IMR-90 (cell line): ENCODE measurements around the gene ROBO4. TPM values are rescaled to one million over a fixed set of nuclear protein-coding genes. Genes with fewer than 3 reads are reported as not detected.

Experiments used
- ATAC-seq: fragments of 200-7000 bp; cut with Tn5 transposase; 2 replicates; pipeline ENCODE4 v1.9.1; 2020; ENCODE audit warnings: low read depth, mild to moderate bottlenecking, moderate library complexity
- BruUV-seq: library from RNA; stranded (reverse); fragments of 400-500 nt; replicated peaks from 2 replicates; lab custom pipeline; 2021; lab: Mats Ljungman, UMichigan
- CTCF ChIA-PET: fragments of 300-600 bp; formaldehyde crosslinking; extraction: SDS; loops from one replicate; lab custom pipeline; 2021; ENCODE audit warnings: antibody characterized with exemption; lab: Yijun Ruan, JAX
- POLR2A ChIA-PET: fragments of 300-600 bp; sonication (Branson Sonifier 250); formaldehyde crosslinking; loops from one replicate; lab custom pipeline; 2022; ENCODE audit warnings: antibody characterized with exemption; ENCODE audit not compliant: unreplicated experiment; lab: Charles Lee
- DNase-seq: peaks from one replicate; pipeline ENCODE4 v3.0.0; 2013
- H2AFZ ChIP-seq: replicated peaks from 2 replicates; pipeline ENCODE3; 2013; ENCODE audit warnings: low read length, mild to moderate bottlenecking; ENCODE audit not compliant: poor library complexity
- H2AK5ac ChIP-seq: 2 replicates; pipeline ENCODE4 v1.6.1; 2013; ENCODE audit warnings: low read depth, low read length, inconsistent platforms
- H2AK9ac ChIP-seq: replicated peaks from 2 replicates; pipeline ENCODE3; 2013; ENCODE audit warnings: mild to moderate bottlenecking, low read depth, low read length, moderate library complexity; ENCODE audit not compliant: poor library complexity
- H2BK120ac ChIP-seq: 2 replicates; pipeline ENCODE4 v1.6.1; 2013; ENCODE audit warnings: low read depth, low read length, inconsistent platforms
- H2BK15ac ChIP-seq: 3 replicates; pipeline ENCODE4 v1.6.1; 2013; ENCODE audit warnings: low read depth, low read length, inconsistent platforms
- H2BK20ac ChIP-seq: 2 replicates; pipeline ENCODE4 v1.6.1; 2013; ENCODE audit warnings: low read depth, mild to moderate bottlenecking, inconsistent platforms, low read length, moderate library complexity
- H2BK5ac ChIP-seq: 2 replicates; pipeline ENCODE4 v1.6.1; 2013; ENCODE audit warnings: mild to moderate bottlenecking, low read depth, low read length, inconsistent platforms; ENCODE audit not compliant: poor library complexity, severe bottlenecking
- H3K14ac ChIP-seq: replicated peaks from 2 replicates; pipeline ENCODE4 v1.6.1; 2013; ENCODE audit warnings: low read depth, low read length, inconsistent platforms
- H3K18ac ChIP-seq: 2 replicates; pipeline ENCODE4 v1.6.1; 2013; ENCODE audit warnings: low read depth, low read length, control low read depth
- H3K23ac ChIP-seq: 2 replicates; pipeline ENCODE4 v1.6.1; 2013; ENCODE audit warnings: low read depth, low read length, inconsistent platforms
- H3K27ac ChIP-seq: 2 replicates; pipeline ENCODE4 v1.5.1; 2013; ENCODE audit warnings: mild to moderate bottlenecking, control low read depth, low read length; ENCODE audit not compliant: insufficient read depth
- H3K27me3 ChIP-seq: 2 replicates; pipeline ENCODE4 v1.6.1; 2013; ENCODE audit warnings: low read length; ENCODE audit not compliant: control insufficient read depth, insufficient read depth
- H3K36me3 ChIP-seq: 2 replicates; pipeline ENCODE4 v1.6.1; 2013; ENCODE audit warnings: low read length, mixed read lengths; ENCODE audit not compliant: control insufficient read depth, insufficient read depth
- H3K4ac ChIP-seq: 2 replicates; pipeline ENCODE4 v1.6.1; 2013; ENCODE audit warnings: low read depth, low read length, inconsistent platforms
- H3K4me1 ChIP-seq: 2 replicates; pipeline ENCODE4 v1.6.1; 2013; ENCODE audit warnings: low read length, mixed read lengths; ENCODE audit not compliant: control insufficient read depth, insufficient read depth
- H3K4me2 ChIP-seq: 2 replicates; pipeline ENCODE4 v1.6.1; 2013; ENCODE audit warnings: low read depth, mild to moderate bottlenecking, control low read depth, low read length, moderate library complexity
- H3K4me3 ChIP-seq: 2 replicates; pipeline ENCODE4 v1.5.1; 2013; ENCODE audit warnings: low read depth, mild to moderate bottlenecking, control low read depth, low read length, moderate library complexity; ENCODE audit not compliant: insufficient read depth
- H3K56ac ChIP-seq: 2 replicates; pipeline ENCODE4 v1.6.1; 2013; ENCODE audit warnings: low read length, inconsistent platforms; ENCODE audit not compliant: insufficient read depth; ENCODE audit errors: extremely low read depth
- H3K79me1 ChIP-seq, 2 experiments: 2 replicates each; pipeline ENCODE4 v1.6.1; 2013; ENCODE audit warnings: low read length in 2 of 2, inconsistent platforms in 1 of 2, low read depth in 1 of 2
- H3K9ac ChIP-seq: 2 replicates; pipeline ENCODE4 v1.6.1; 2013; ENCODE audit warnings: low read depth, low read length, control low read depth
- H3K9me1 ChIP-seq: 2 replicates; pipeline ENCODE4 v1.6.1; 2013; ENCODE audit warnings: low read length, inconsistent platforms; ENCODE audit not compliant: insufficient read depth
- H3K9me3 ChIP-seq: 2 replicates; pipeline ENCODE4 v1.6.1; 2013; ENCODE audit warnings: low read length; ENCODE audit not compliant: control insufficient read depth, insufficient read depth
- H4K20me1 ChIP-seq: 2 replicates; pipeline ENCODE4 v1.6.1; 2013; ENCODE audit warnings: low read length, inconsistent platforms; ENCODE audit not compliant: insufficient read depth
- H4K5ac ChIP-seq: 2 replicates; pipeline ENCODE4 v1.6.1; 2013; ENCODE audit warnings: mild to moderate bottlenecking, low read depth, low read length, control low read depth
- H4K8ac ChIP-seq, 2 experiments: 2 replicates each; pipeline ENCODE4 v1.6.1; 2013; ENCODE audit warnings: low read depth in 2 of 2, low read length in 2 of 2, control low read depth in 1 of 2, inconsistent platforms in 1 of 2
- H4K91ac ChIP-seq: 2 replicates; pipeline ENCODE4 v1.6.1; 2013; ENCODE audit warnings: low read depth, low read length, inconsistent platforms; ENCODE audit not compliant: insufficient read depth
- CEBPB ChIP-seq: IDR thresholded peaks from 2 replicates; pipeline ENCODE4 v1.6.1; 2012; ENCODE audit warnings: low read depth, low read length, improper control_type of control experiment
- MAFK ChIP-seq: IDR thresholded peaks from 2 replicates; pipeline ENCODE4 v1.6.1; 2012; ENCODE audit warnings: low read depth, low read length, improper control_type of control experiment
- POLR2A ChIP-seq: IDR thresholded peaks from 2 replicates; pipeline ENCODE4 v1.6.1; 2012; ENCODE audit warnings: mild to moderate bottlenecking, low read depth, low read length
- RAD21 ChIP-seq: IDR thresholded peaks from 2 replicates; pipeline ENCODE4 v1.6.1; 2012; ENCODE audit warnings: low read length, improper control_type of control experiment
- WGBS, 2 experiments: methylation state at CpG; one replicate each; pipeline versions ENCODE4 v1.1.5 to v1.1.7; 2013; ENCODE audit warnings: missing lambda C conversion rate in 2 of 2; ENCODE audit not compliant: insufficient read length in 1 of 2; ENCODE audit errors: extremely low coverage in 2 of 2; 5-methylcytosine and 5-hydroxymethylcytosine counted together
- dilution Hi-C: fragments of 300-500 bp; cut with HindIII; formaldehyde crosslinking; loops from one replicate; pipeline ENCODE4 v1.14.3; 2018; ENCODE audit warnings: low sequenced_read_pairs; ENCODE audit not compliant: unreplicated experiment
- in situ Hi-C: fragments of 300-500 bp; cut with MboI; formaldehyde crosslinking; loops from 3 replicates; pipeline ENCODE4 v1.14.3; 2019; ENCODE audit warnings: low sequenced_read_pairs, inconsistent platforms, mixed read lengths
- intact Hi-C: fragments of 100-400 bp; cut with micrococcal nuclease; formaldehyde crosslinking; loops from 2 replicates; pipeline ENCODE4 v1.10.0; 2022
- polyA plus RNA-seq, 3 experiments: library from polyadenylated mRNA; depleted of rRNA; stranded (reverse); fragments of >200 nt; gene quantifications; 2 replicates each; pipeline ENCODE4 v1.2.3, GENCODE V29; 2012; ENCODE audit warnings: low replicate concordance in 1 of 3
- total RNA-seq: library from RNA; depleted of rRNA; stranded (reverse); fragments of >200 nt; gene quantifications from 2 replicates; pipeline ENCODE4 v1.2.3, GENCODE V29; 2012
- TF ChIP-seq, protein P1 (sequence below): fragments of 150-350 bp; IDR thresholded peaks from 2 replicates; pipeline ENCODE4 v1.6.1; 2017; ENCODE audit warnings: mild to moderate bottlenecking, antibody characterized with exemption, low read length, low read depth

ROBO4 gene
- total and polyA plus RNA-seq, 2 of the 4 experiments (the other 2 are of a cell fraction), result 0.72 to 0.82 TPM

DNA sequence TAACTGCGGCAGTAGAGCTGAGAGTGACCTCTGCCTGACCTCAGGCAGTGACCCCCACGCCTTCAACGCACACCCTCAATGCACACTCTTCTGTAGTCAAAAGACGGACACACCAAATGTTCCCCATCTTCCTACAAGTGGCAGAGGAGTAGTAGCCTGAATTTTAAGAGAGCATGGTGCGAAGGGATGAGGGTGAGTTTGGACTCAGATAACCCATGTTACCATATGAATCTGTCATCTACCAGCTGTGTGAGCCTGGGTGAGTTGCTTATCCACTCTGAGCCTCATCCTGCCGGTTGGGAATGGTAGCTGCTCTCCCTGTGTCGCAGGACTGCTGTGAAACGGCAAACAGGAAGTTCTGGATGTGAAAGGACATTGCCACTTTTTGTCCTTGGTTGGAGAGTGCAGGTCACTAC is 53.0 kb downstream of the ROBO4 start:
- in situ Hi-C loops, result no loop called here

More for the DNA sequence above, 53.0 kb downstream of the ROBO4 start:
- CTCF ChIA-PET, result interaction anchor here (0.6 to 0.7 kb wide), 2 partner anchors 8 to 22 kb away, joined by 3 read pairs; no protein-coding TSS in a partner anchor
- DNase-seq, result no peak
- Histone ChIP-seq H3K36me3 (no peaks in the 10 kb centered on the region), H2AK9ac (no peak overlapping the region), H4K5ac (no peak overlapping the region), H2BK5ac (no peak overlapping the region), H3K9me1 (no peaks in the 10 kb centered on the region; the same call in 1 of the 2 replicates), H2BK15ac (no peak overlapping the region), H3K27me3 (peaks cover 87% of the 10 kb centered on the region), H3K4me2 (no peak overlapping the region), H2AFZ (peak overlapping the region; percentile 4), H2BK20ac (no peak overlapping the region), H3K27ac (no peak overlapping the region), H3K4me1 (no peaks in the 10 kb centered on the region; the same call in 1 of the 2 replicates), H3K9ac (no peak overlapping the region), H3K4ac (no peak overlapping the region), H3K79me1 (no peaks in the 10 kb centered on the region), H4K91ac (no peak overlapping the region), H3K14ac (no peak overlapping the region), H4K8ac (no peak overlapping the region), H3K56ac (no peak overlapping the region), H4K20me1 (no peaks in the 10 kb centered on the region), H3K4me3 (no peak overlapping the region), H3K9me3 (peaks cover 3% of the 10 kb centered on the region), H2BK120ac (no peak overlapping the region), H2AK5ac (no peak overlapping the region), H3K23ac (no peak overlapping the region), H3K18ac (no peak overlapping the region)
- 20% methylated on average over 1 of the region's 8 CpGs; no CpG with 5 or more reads in 1 of the 2 experiments for WGBS, 2 experiments
- ATAC-seq, result no peak
- POLR2A ChIA-PET, result no interaction called here
- intact Hi-C loops, result no loop called here
- dilution Hi-C loops, result no loop called here
- TF ChIP-seq POLR2A (no peak), MAFK (no peak), RAD21 (no peak), CEBPB (no peak)
- TF ChIP-seq, protein P1, sequence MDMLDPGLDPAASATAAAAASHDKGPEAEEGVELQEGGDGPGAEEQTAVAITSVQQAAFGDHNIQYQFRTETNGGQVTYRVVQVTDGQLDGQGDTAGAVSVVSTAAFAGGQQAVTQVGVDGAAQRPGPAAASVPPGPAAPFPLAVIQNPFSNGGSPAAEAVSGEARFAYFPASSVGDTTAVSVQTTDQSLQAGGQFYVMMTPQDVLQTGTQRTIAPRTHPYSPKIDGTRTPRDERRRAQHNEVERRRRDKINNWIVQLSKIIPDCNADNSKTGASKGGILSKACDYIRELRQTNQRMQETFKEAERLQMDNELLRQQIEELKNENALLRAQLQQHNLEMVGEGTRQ, result no peak
- no TSS peak for BruUV-seq
